HEK293 (cell line): Measurements from ENCODE around the gene SLC35G1.

Experiments
- KLF9 ChIP-seq: fragments of 450-650 bp; formaldehyde crosslinking; IDR thresholded peaks from 2 replicates; pipeline ENCODE4 v1.5.1; 2016; ENCODE audit warnings: missing biosample characterization, missing genetic modification characterization, low read depth
- YY1 ChIP-seq: fragments of 450-650 bp; formaldehyde crosslinking; IDR thresholded peaks from 2 replicates; pipeline ENCODE4 v1.5.1; 2018; ENCODE audit warnings: missing biosample characterization, missing genetic modification characterization
- ZBTB49 ChIP-seq: fragments of 450-650 bp; formaldehyde crosslinking; IDR thresholded peaks from 2 replicates; pipeline ENCODE4 v1.5.1; 2016; ENCODE audit warnings: missing biosample characterization, missing genetic modification characterization, low read depth
- ZFP41 ChIP-seq: fragments of 450-650 bp; formaldehyde crosslinking; IDR thresholded peaks from 2 replicates; pipeline ENCODE4 v1.5.1; 2016; ENCODE audit warnings: missing biosample characterization, missing genetic modification characterization, borderline replicate concordance
- ZNF121 ChIP-seq: fragments of 450-650 bp; formaldehyde crosslinking; IDR thresholded peaks from 2 replicates; pipeline ENCODE4 v1.5.1; 2016; ENCODE audit warnings: missing biosample characterization, missing genetic modification characterization
- ZNF202 ChIP-seq: fragments of 450-650 bp; formaldehyde crosslinking; IDR thresholded peaks from 2 replicates; pipeline ENCODE4 v1.5.1; 2016; ENCODE audit warnings: missing biosample characterization, missing genetic modification characterization, borderline replicate concordance
- ZNF239 ChIP-seq: fragments of 450-650 bp; formaldehyde crosslinking; IDR thresholded peaks from 2 replicates; pipeline ENCODE4 v1.5.1; 2016; ENCODE audit warnings: missing biosample characterization, missing genetic modification characterization
- ZNF510 ChIP-seq: fragments of 450-650 bp; formaldehyde crosslinking; IDR thresholded peaks from 2 replicates; pipeline ENCODE4 v1.5.1; 2018; ENCODE audit warnings: mild to moderate bottlenecking, missing genetic modification characterization, missing biosample characterization; ENCODE audit not compliant: insufficient replicate concordance
- ZNF707 ChIP-seq: fragments of 450-650 bp; formaldehyde crosslinking; IDR thresholded peaks from 2 replicates; pipeline ENCODE4 v1.5.1; 2016; ENCODE audit warnings: missing biosample characterization, missing genetic modification characterization
- ZXDB ChIP-seq: fragments of 450-650 bp; formaldehyde crosslinking; IDR thresholded peaks from 2 replicates; pipeline ENCODE4 v1.5.1; 2016; ENCODE audit warnings: missing biosample characterization, missing genetic modification characterization
- TF ChIP-seq, protein P1 (sequence below): fragments of 450-650 bp; formaldehyde crosslinking; IDR thresholded peaks from 2 replicates; pipeline ENCODE4 v1.5.1; 2016; ENCODE audit warnings: missing biosample characterization, missing genetic modification characterization
- TF ChIP-seq, protein P2 (sequence below): fragments of 450-650 bp; formaldehyde crosslinking; IDR thresholded peaks from 2 replicates; pipeline ENCODE4 v1.5.1; 2017; ENCODE audit warnings: missing biosample characterization, missing genetic modification characterization

DNA sequence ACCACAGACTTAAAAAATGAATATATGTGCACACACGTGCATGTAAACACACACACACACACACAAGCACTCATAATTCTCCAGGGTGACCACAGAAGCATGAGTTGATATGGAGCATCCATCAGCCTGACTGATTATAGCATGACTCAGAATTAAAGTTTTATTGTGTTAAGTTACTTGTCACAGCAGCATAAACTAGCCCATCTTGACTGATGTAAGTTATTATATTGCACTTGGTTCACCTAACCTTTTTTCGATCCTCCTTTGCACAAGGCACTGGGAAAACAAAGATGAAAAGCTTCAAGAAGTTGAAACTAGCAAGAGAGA is 18.8 kb upstream of the SLC35G1 start:
- TF ChIP-seq, protein P1, sequence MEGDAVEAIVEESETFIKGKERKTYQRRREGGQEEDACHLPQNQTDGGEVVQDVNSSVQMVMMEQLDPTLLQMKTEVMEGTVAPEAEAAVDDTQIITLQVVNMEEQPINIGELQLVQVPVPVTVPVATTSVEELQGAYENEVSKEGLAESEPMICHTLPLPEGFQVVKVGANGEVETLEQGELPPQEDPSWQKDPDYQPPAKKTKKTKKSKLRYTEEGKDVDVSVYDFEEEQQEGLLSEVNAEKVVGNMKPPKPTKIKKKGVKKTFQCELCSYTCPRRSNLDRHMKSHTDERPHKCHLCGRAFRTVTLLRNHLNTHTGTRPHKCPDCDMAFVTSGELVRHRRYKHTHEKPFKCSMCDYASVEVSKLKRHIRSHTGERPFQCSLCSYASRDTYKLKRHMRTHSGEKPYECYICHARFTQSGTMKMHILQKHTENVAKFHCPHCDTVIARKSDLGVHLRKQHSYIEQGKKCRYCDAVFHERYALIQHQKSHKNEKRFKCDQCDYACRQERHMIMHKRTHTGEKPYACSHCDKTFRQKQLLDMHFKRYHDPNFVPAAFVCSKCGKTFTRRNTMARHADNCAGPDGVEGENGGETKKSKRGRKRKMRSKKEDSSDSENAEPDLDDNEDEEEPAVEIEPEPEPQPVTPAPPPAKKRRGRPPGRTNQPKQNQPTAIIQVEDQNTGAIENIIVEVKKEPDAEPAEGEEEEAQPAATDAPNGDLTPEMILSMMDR (tag by site-specific recombination): no peak
- no peak for TF ChIP-seq KLF9 (tag by site-specific recombination)
- TF ChIP-seq, protein P2, sequence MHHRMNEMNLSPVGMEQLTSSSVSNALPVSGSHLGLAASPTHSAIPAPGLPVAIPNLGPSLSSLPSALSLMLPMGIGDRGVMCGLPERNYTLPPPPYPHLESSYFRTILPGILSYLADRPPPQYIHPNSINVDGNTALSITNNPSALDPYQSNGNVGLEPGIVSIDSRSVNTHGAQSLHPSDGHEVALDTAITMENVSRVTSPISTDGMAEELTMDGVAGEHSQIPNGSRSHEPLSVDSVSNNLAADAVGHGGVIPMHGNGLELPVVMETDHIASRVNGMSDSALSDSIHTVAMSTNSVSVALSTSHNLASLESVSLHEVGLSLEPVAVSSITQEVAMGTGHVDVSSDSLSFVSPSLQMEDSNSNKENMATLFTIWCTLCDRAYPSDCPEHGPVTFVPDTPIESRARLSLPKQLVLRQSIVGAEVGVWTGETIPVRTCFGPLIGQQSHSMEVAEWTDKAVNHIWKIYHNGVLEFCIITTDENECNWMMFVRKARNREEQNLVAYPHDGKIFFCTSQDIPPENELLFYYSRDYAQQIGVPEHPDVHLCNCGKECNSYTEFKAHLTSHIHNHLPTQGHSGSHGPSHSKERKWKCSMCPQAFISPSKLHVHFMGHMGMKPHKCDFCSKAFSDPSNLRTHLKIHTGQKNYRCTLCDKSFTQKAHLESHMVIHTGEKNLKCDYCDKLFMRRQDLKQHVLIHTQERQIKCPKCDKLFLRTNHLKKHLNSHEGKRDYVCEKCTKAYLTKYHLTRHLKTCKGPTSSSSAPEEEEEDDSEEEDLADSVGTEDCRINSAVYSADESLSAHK (tag by site-specific recombination): no peak
- no peak for TF ChIP-seq ZNF121
- TF ChIP-seq ZXDB: no peak
- TF ChIP-seq ZFP41 (tag by site-specific recombination): no peak
- TF ChIP-seq ZBTB49: no peak
- TF ChIP-seq ZNF510: no peak
- TF ChIP-seq YY1 (tag by site-specific recombination): no peak
- no peak for TF ChIP-seq ZNF707 (tag by site-specific recombination)
- no peak for TF ChIP-seq ZNF239 (tag by site-specific recombination)
- TF ChIP-seq ZNF202: no peak
